ENCODE results near the gene ANO6.
"Not testable (repeated sequence)": the region's sequence is repeated elsewhere in the genome, so short reads cannot be mapped to it uniquely, and the experiment has no call there.

The ANO6 gene

GRCh38 chr12:45215419-45216229 lies at the start of gene ANO6:
TSS of gene ANO6 (plus strand) at chr12:45216095. CDS start at chr12:45216322, 227 bp downstream.
- Mint-ChIP-seq H3K27ac (peak within 1 kb of the TSS; percentile 91), H3K4me1 (peaks cover 62% of the 10 kb centered on the region), H3K4me3 (peak within 1 kb of the TSS; percentile 97), H3K27me3 (no peaks in the 10 kb centered on the region), H3K36me3 (no peaks in the 10 kb centered on the region), H3K9me3 (no peaks in the 10 kb centered on the region)

- Mint-ChIP-seq H3K9me3 (peaks cover 3% of the 10 kb centered on the region), H3K27me3 (peaks cover 4% of the 10 kb centered on the region), H3K4me3 (no peak overlapping the region), H3K36me3 (peaks cover 6% of the 10 kb centered on the region), H3K27ac (no peak overlapping the region), H3K4me1 (no peaks in the 10 kb centered on the region)
Measured at GRCh38 chr12:45168976-45169375, 46.9 kb upstream of the ANO6 start.

GRCh38 chr12:45170456-45171042 lies 45.3 kb upstream of the ANO6 start:
- Mint-ChIP-seq H3K4me1 (no peaks in the 10 kb centered on the region), H3K27ac (no peak overlapping the region), H3K4me3 (no peak overlapping the region), H3K9me3 (no peaks in the 10 kb centered on the region), H3K27me3 (peaks cover 2% of the 10 kb centered on the region), H3K36me3 (peaks cover 8% of the 10 kb centered on the region)

- peaks cover 12% of the 10 kb centered on the region for H3K9me3 Mint-ChIP-seq
- not testable (repeated sequence) for H3K27ac Mint-ChIP-seq
Measured at GRCh38 chr12:45173293-45173692, 42.6 kb upstream of the ANO6 start.

GRCh38 chr12:45174595-45174994 lies 41.3 kb upstream of the ANO6 start:
- Mint-ChIP-seq H3K9me3 (peaks cover 12% of the 10 kb centered on the region), H3K27me3 (no peaks in the 10 kb centered on the region), H3K36me3 (peaks cover 26% of the 10 kb centered on the region), H3K27ac (no peak overlapping the region), H3K4me3 (no peak overlapping the region), H3K4me1 (no peaks in the 10 kb centered on the region)

More at GRCh38 chr12:45173293-45173692, 42.6 kb upstream of the ANO6 start:
- peaks cover 21% of the 10 kb centered on the region for H3K36me3 Mint-ChIP-seq
- H3K4me1 Mint-ChIP-seq, H3K27me3 Mint-ChIP-seq, H3K4me3 Mint-ChIP-seq: not testable (repeated sequence)

- Mint-ChIP-seq H3K27ac (no peak overlapping the region), H3K27me3 (no peaks in the 10 kb centered on the region), H3K9me3 (peaks cover 12% of the 10 kb centered on the region), H3K4me1 (no peaks in the 10 kb centered on the region), H3K4me3 (no peak overlapping the region), H3K36me3 (peaks cover 27% of the 10 kb centered on the region)
Measured at GRCh38 chr12:45178771-45179170, 37.1 kb upstream of the ANO6 start.

GRCh38 chr12:45182511-45182910 lies 33.4 kb upstream of the ANO6 start:
- peaks cover 17% of the 10 kb centered on the region for H3K36me3 Mint-ChIP-seq
- no peak overlapping the region for H3K4me3 Mint-ChIP-seq
- H3K4me1 Mint-ChIP-seq = no peaks in the 10 kb centered on the region
- no peak overlapping the region for H3K27ac Mint-ChIP-seq
- H3K9me3 Mint-ChIP-seq = peaks cover 6% of the 10 kb centered on the region
- no peaks in the 10 kb centered on the region for H3K27me3 Mint-ChIP-seq

GRCh38 chr12:45183246-45183645 lies 32.6 kb upstream of the ANO6 start:
- Mint-ChIP-seq H3K9me3 (no peaks in the 10 kb centered on the region), H3K27me3 (no peaks in the 10 kb centered on the region), H3K27ac (no peak overlapping the region), H3K4me1 (no peaks in the 10 kb centered on the region), H3K4me3 (no peak overlapping the region), H3K36me3 (peaks cover 12% of the 10 kb centered on the region)

GRCh38 chr12:45184147-45184963 lies 31.5 kb upstream of the ANO6 start:
- H3K27ac Mint-ChIP-seq = no peak overlapping the region
- H3K4me3 Mint-ChIP-seq = no peak overlapping the region
- H3K4me1 Mint-ChIP-seq = no peaks in the 10 kb centered on the region
- no peaks in the 10 kb centered on the region for H3K27me3 Mint-ChIP-seq
- H3K36me3 Mint-ChIP-seq = peaks cover 8% of the 10 kb centered on the region
- H3K9me3 Mint-ChIP-seq = no peaks in the 10 kb centered on the region

GRCh38 chr12:45186762-45187161 lies 29.1 kb upstream of the ANO6 start:
- H3K4me1 Mint-ChIP-seq = no peaks in the 10 kb centered on the region
- no peak overlapping the region for H3K4me3 Mint-ChIP-seq
- H3K9me3 Mint-ChIP-seq = no peaks in the 10 kb centered on the region
- no peaks in the 10 kb centered on the region for H3K27me3 Mint-ChIP-seq
- peaks cover 7% of the 10 kb centered on the region for H3K36me3 Mint-ChIP-seq
- H3K27ac Mint-ChIP-seq = no peak overlapping the region

- H3K9me3 Mint-ChIP-seq = no peaks in the 10 kb centered on the region
- no peak overlapping the region for H3K27ac Mint-ChIP-seq
- peaks cover 7% of the 10 kb centered on the region for H3K4me1 Mint-ChIP-seq
- peaks cover 7% of the 10 kb centered on the region for H3K36me3 Mint-ChIP-seq
- H3K27me3 Mint-ChIP-seq = no peaks in the 10 kb centered on the region
- H3K4me3 Mint-ChIP-seq = no peak overlapping the region
Measured at GRCh38 chr12:45189766-45190403, 26.0 kb upstream of the ANO6 start.

GRCh38 chr12:45191239-45191638 lies 24.7 kb upstream of the ANO6 start:
- Mint-ChIP-seq H3K27me3 (no peaks in the 10 kb centered on the region), H3K9me3 (no peaks in the 10 kb centered on the region), H3K27ac (no peak overlapping the region), H3K4me1 (peaks cover 7% of the 10 kb centered on the region), H3K36me3 (peaks cover 6% of the 10 kb centered on the region), H3K4me3 (no peak overlapping the region)

GRCh38 chr12:45192707-45193106 lies 23.2 kb upstream of the ANO6 start:
- Mint-ChIP-seq H3K4me3 (no peak overlapping the region), H3K27me3 (no peaks in the 10 kb centered on the region), H3K27ac (no peak overlapping the region), H3K4me1 (peaks cover 7% of the 10 kb centered on the region), H3K36me3 (peaks cover 2% of the 10 kb centered on the region), H3K9me3 (no peaks in the 10 kb centered on the region)

- Mint-ChIP-seq H3K9me3 (no peaks in the 10 kb centered on the region), H3K4me1 (peaks cover 29% of the 10 kb centered on the region), H3K4me3 (peak overlapping the region; percentile 37), H3K27me3 (no peaks in the 10 kb centered on the region), H3K27ac (no peak overlapping the region), H3K36me3 (peaks cover 1% of the 10 kb centered on the region)
Measured at GRCh38 chr12:45200491-45201043, 15.3 kb upstream of the ANO6 start.

- Mint-ChIP-seq H3K36me3 (peaks cover 3% of the 10 kb centered on the region), H3K9me3 (no peaks in the 10 kb centered on the region), H3K4me3 (no peak overlapping the region), H3K27ac (no peak overlapping the region), H3K4me1 (peaks cover 33% of the 10 kb centered on the region), H3K27me3 (no peaks in the 10 kb centered on the region)
Measured at GRCh38 chr12:45203767-45204166, 12.1 kb upstream of the ANO6 start.
